Parathyroid adenoma (tissue), 2 donors: ENCODE data around the gene ABCC1.

Source experiments
- H2AFZ ChIP-seq: fragments of 300-600 bp; sonication (generic); one replicate; pipeline ENCODE4 v1.7.0; 2017; ENCODE audit warnings: antibody characterized with exemption, mild to moderate bottlenecking
- H3K27ac ChIP-seq: fragments of 300-600 bp; sonication (generic); one replicate; pipeline ENCODE4 v1.7.0; 2017
- H3K27me3 ChIP-seq: fragments of 300-600 bp; sonication (generic); one replicate; pipeline ENCODE4 v1.7.0; 2017; ENCODE audit warnings: low read length; ENCODE audit not compliant: control insufficient read depth, insufficient read depth
- H3K36me3 ChIP-seq: fragments of 300-600 bp; sonication (generic); one replicate; pipeline ENCODE4 v1.7.0; 2017; ENCODE audit warnings: low read length; ENCODE audit not compliant: control insufficient read depth, insufficient read depth
- H3K4me1 ChIP-seq: fragments of 300-600 bp; sonication (generic); one replicate; pipeline ENCODE4 v1.7.0; 2017; ENCODE audit warnings: control low read depth
- H3K4me2 ChIP-seq: fragments of 300-600 bp; sonication (generic); one replicate; pipeline ENCODE4 v1.7.0; 2017; ENCODE audit warnings: low read length
- H3K4me3 ChIP-seq: fragments of 300-600 bp; sonication (generic); one replicate; pipeline ENCODE4 v1.7.0; 2017; ENCODE audit warnings: low read depth, low read length
- H3K79me2 ChIP-seq: fragments of 300-600 bp; sonication (generic); one replicate; pipeline ENCODE4 v1.7.0; 2017; ENCODE audit warnings: control low read depth
- H3K9ac ChIP-seq: fragments of 300-600 bp; sonication (generic); one replicate; pipeline ENCODE4 v1.7.0; 2017; ENCODE audit warnings: mild to moderate bottlenecking
- H3K9me3 ChIP-seq: fragments of 300-600 bp; sonication (generic); one replicate; pipeline ENCODE4 v1.7.0; 2017; ENCODE audit warnings: low read length; ENCODE audit not compliant: control insufficient read depth
- CTCF ChIP-seq: fragments of 300-600 bp; sonication (generic); IDR thresholded peaks from one replicate; pipeline ENCODE4 v1.7.0; 2017; ENCODE audit warnings: antibody characterized with exemption, mild to moderate bottlenecking
- donor health status: primary hyperparathyroidism.

Gene ABCC1

GRCh38 chr16:16167927-16168326 lies 218.5 kb downstream of the ABCC1 start:
- H3K27me3 ChIP-seq = no peaks in the 10 kb centered on the region
- no peaks in the 10 kb centered on the region for H3K4me1 ChIP-seq
- TF ChIP-seq CTCF = no peak
- H3K4me2 ChIP-seq = no peak overlapping the region
- no peaks in the 10 kb centered on the region for H3K9me3 ChIP-seq
- no peaks in the 10 kb centered on the region for H3K79me2 ChIP-seq
- H3K36me3 ChIP-seq = no peaks in the 10 kb centered on the region
- no peak overlapping the region for H3K4me3 ChIP-seq
- H2AFZ ChIP-seq = no peak overlapping the region
- H3K27ac ChIP-seq = no peak overlapping the region
- H3K9ac ChIP-seq = no peak overlapping the region

- Histone ChIP-seq H3K4me1 (no peaks in the 10 kb centered on the region), H2AFZ (no peak overlapping the region), H3K9me3 (no peaks in the 10 kb centered on the region), H3K79me2 (no peaks in the 10 kb centered on the region), H3K4me3 (no peak overlapping the region), H3K4me2 (no peak overlapping the region), H3K27me3 (no peaks in the 10 kb centered on the region), H3K27ac (no peak overlapping the region), H3K9ac (no peak overlapping the region), H3K36me3 (no peaks in the 10 kb centered on the region)
- no peak for TF ChIP-seq CTCF
Measured at GRCh38 chr16:16168431-16168830, 219.0 kb downstream of the ABCC1 start.

DNA sequence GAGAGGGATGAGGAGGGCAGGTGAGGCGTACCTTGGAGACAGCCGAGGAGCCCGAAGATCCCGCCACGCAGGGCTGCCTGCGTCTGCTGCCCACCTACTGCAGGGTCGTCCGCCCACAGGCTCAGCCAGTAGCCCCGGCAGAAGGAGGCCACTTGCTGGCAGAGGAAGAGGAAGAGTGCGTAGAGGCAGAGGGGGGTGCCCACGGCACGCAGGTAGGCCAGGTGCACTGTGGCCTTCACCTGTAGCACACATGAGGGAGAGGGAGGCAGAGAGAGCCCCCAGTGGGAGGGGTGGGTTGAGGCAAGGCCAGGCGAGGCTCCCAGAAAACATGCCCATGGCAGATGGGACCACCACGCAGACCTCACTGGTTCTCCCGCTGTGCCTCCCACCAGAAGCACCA lies 220.2 kb downstream of the ABCC1 start:
- Histone ChIP-seq H3K79me2 (no peaks in the 10 kb centered on the region), H3K9ac (no peak overlapping the region), H3K4me2 (no peak overlapping the region), H2AFZ (no peak overlapping the region), H3K27ac (no peak overlapping the region), H3K27me3 (no peaks in the 10 kb centered on the region), H3K4me1 (no peaks in the 10 kb centered on the region), H3K4me3 (no peak overlapping the region), H3K9me3 (no peaks in the 10 kb centered on the region), H3K36me3 (no peaks in the 10 kb centered on the region)
- no peak for TF ChIP-seq CTCF

DNA sequence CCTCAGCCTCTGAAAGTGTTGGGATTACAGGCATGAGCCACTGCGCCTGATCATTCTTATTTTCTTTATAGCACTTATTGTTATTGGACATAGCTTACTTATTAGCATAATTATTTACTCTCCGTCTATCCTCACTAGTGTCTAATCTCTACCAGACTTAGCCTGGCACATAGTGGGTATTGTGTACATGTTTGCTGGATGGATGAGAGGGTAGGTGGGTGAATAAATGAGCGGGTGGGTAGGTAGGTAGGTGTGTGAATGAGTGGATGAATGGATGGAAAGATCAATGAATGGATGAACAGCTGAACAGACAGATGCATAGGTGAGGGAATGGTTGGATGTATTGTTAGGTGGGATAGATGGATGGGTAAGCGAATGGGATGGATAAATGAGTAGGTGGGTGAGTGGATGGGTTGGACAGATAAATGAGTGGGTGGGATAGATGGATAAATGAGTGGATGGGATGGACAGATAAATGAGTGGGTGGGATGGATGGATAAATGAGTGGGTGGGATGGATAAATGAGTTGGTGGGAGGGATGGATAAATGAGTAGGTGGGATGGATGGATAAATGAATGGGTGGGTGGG lies 222.0 kb downstream of the ABCC1 start:
- no peaks in the 10 kb centered on the region for H3K9me3 ChIP-seq
- H3K4me2 ChIP-seq = no peak overlapping the region
- H3K4me3 ChIP-seq = no peak overlapping the region
- TF ChIP-seq CTCF = no peak
- no peaks in the 10 kb centered on the region for H3K27me3 ChIP-seq
- H2AFZ ChIP-seq = no peak overlapping the region
- H3K79me2 ChIP-seq = no peaks in the 10 kb centered on the region
- H3K27ac ChIP-seq = no peak overlapping the region
- H3K36me3 ChIP-seq = no peaks in the 10 kb centered on the region
- H3K4me1 ChIP-seq = no peaks in the 10 kb centered on the region
- H3K9ac ChIP-seq = no peak overlapping the region

DNA sequence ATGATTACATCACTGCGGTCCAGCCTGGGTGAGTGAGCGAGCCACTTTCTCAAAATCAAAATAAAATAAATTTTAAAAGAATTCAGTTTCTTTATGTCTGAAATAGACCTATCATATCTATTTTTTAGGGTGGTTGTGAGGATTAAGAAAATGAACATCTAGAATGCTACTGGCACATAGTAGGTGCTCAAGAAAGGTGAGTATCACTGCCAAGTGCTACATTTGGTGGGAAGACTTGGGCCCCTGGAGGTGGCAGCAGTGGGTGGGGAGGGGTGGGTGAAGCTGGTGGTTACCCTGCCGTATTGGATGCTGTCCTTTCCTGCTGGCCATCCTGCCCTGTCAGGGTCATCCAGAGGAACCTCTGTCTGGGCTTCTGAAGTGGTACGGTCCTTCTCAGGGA lies 223.6 kb downstream of the ABCC1 start:
- no peak overlapping the region for H3K9ac ChIP-seq
- TF ChIP-seq CTCF = no peak
- no peaks in the 10 kb centered on the region for H3K9me3 ChIP-seq
- H2AFZ ChIP-seq = no peak overlapping the region
- H3K4me3 ChIP-seq = no peak overlapping the region
- no peaks in the 10 kb centered on the region for H3K79me2 ChIP-seq
- H3K4me2 ChIP-seq = no peak overlapping the region
- no peaks in the 10 kb centered on the region for H3K27me3 ChIP-seq
- H3K36me3 ChIP-seq = no peaks in the 10 kb centered on the region
- no peaks in the 10 kb centered on the region for H3K4me1 ChIP-seq
- no peak overlapping the region for H3K27ac ChIP-seq
